ENCODE data around the gene CACNG6.

The CACNG6 gene

GRCh38 chr19:53953383-53953782 lies 38.1 kb upstream of the CACNG6 start:
- Histone ChIP-seq H3K9me3 (ENCODE audit: control insufficient read depth, low read length) (no peaks in the 10 kb centered on the region), H3K27ac (ENCODE audit: low read depth, low read length, severe bottlenecking) (no peak overlapping the region)
- 66 to 95% methylated on average over 2 to 6 of the region's 8 CpGs for WGBS, 2 experiments (ENCODE audit: insufficient coverage in 2 of 2)

GRCh38 chr19:53957448-53958167 lies 33.8 kb upstream of the CACNG6 start:
- peaks cover 17% of the 10 kb centered on the region for H3K4me1 ChIP-seq (ENCODE audit: control insufficient read depth, insufficient read depth, low read length, poor library complexity, severe bottlenecking)
- no peaks in the 10 kb centered on the region for H3K36me3 ChIP-seq (ENCODE audit: control insufficient read depth, insufficient read depth, low read length)
- WGBS, 2 experiments (ENCODE audit: insufficient coverage in 2 of 2): 31 to 43% methylated on average over 12 to 13 of the region's 15 CpGs
- H3K27ac ChIP-seq (ENCODE audit: low read depth, low read length, severe bottlenecking): no peak overlapping the region
- no peak overlapping the region for H3K4me3 ChIP-seq (ENCODE audit: extremely low read depth, insufficient read depth, low read length, poor library complexity, severe bottlenecking)
- no peaks in the 10 kb centered on the region for H3K9me3 ChIP-seq (ENCODE audit: control insufficient read depth, low read length)

More at GRCh38 chr19:53953383-53953782, 38.1 kb upstream of the CACNG6 start:
- no peak overlapping the region for H3K4me3 ChIP-seq (ENCODE audit: extremely low read depth, insufficient read depth, low read length, poor library complexity, severe bottlenecking)
- no peaks in the 10 kb centered on the region for H3K36me3 ChIP-seq (ENCODE audit: control insufficient read depth, insufficient read depth, low read length)
- peaks cover 5% of the 10 kb centered on the region for H3K4me1 ChIP-seq (ENCODE audit: control insufficient read depth, insufficient read depth, low read length, poor library complexity, severe bottlenecking)

GRCh38 chr19:53958168-53958571 lies 33.3 kb upstream of the CACNG6 start:
- WGBS, 2 experiments (ENCODE audit: insufficient coverage in 2 of 2): 0 to 12% methylated on average over 3 to 5 of the region's 14 CpGs
- Histone ChIP-seq H3K4me3 (ENCODE audit: extremely low read depth, insufficient read depth, low read length, poor library complexity, severe bottlenecking) (no peak overlapping the region), H3K9me3 (ENCODE audit: control insufficient read depth, low read length) (no peaks in the 10 kb centered on the region), H3K27ac (ENCODE audit: low read depth, low read length, severe bottlenecking) (no peak overlapping the region), H3K4me1 (ENCODE audit: control insufficient read depth, insufficient read depth, low read length, poor library complexity, severe bottlenecking) (peaks cover 17% of the 10 kb centered on the region), H3K36me3 (ENCODE audit: control insufficient read depth, insufficient read depth, low read length) (no peaks in the 10 kb centered on the region)

GRCh38 chr19:53958823-53959757 lies 32.3 kb upstream of the CACNG6 start:
- no peaks in the 10 kb centered on the region for H3K9me3 ChIP-seq (ENCODE audit: control insufficient read depth, low read length)
- 1% methylated on average over 13 to 16 of the region's 22 CpGs for WGBS, 2 experiments (ENCODE audit: insufficient coverage in 2 of 2)
- H3K4me3 ChIP-seq (ENCODE audit: extremely low read depth, insufficient read depth, low read length, poor library complexity, severe bottlenecking): peak overlapping the region; percentile 59
- no peaks in the 10 kb centered on the region for H3K36me3 ChIP-seq (ENCODE audit: control insufficient read depth, insufficient read depth, low read length)
- H3K4me1 ChIP-seq (ENCODE audit: control insufficient read depth, insufficient read depth, low read length, poor library complexity, severe bottlenecking): peaks cover 17% of the 10 kb centered on the region
- H3K27ac ChIP-seq (ENCODE audit: low read depth, low read length, severe bottlenecking): no peak overlapping the region

GRCh38 chr19:53960187-53960586 lies 31.2 kb upstream of the CACNG6 start:
- H3K4me1 ChIP-seq (ENCODE audit: control insufficient read depth, insufficient read depth, low read length, poor library complexity, severe bottlenecking): peaks cover 17% of the 10 kb centered on the region
- peak overlapping the region; percentile 59 for H3K4me3 ChIP-seq (ENCODE audit: extremely low read depth, insufficient read depth, low read length, poor library complexity, severe bottlenecking)
- H3K9me3 ChIP-seq (ENCODE audit: control insufficient read depth, low read length): no peaks in the 10 kb centered on the region
- H3K27ac ChIP-seq (ENCODE audit: low read depth, low read length, severe bottlenecking): peak overlapping the region; percentile 69
- WGBS, 2 experiments (ENCODE audit: insufficient coverage in 2 of 2): 7 to 9% methylated on average over 6 to 8 of the region's 10 CpGs
- peaks cover 10% of the 10 kb centered on the region for H3K36me3 ChIP-seq (ENCODE audit: control insufficient read depth, insufficient read depth, low read length)

- H3K4me1 ChIP-seq (ENCODE audit: control insufficient read depth, insufficient read depth, low read length, poor library complexity, severe bottlenecking): peaks cover 17% of the 10 kb centered on the region
- H3K27ac ChIP-seq (ENCODE audit: low read depth, low read length, severe bottlenecking): peak overlapping the region; percentile 69
- no peaks in the 10 kb centered on the region for H3K9me3 ChIP-seq (ENCODE audit: control insufficient read depth, low read length)
- peaks cover 16% of the 10 kb centered on the region for H3K36me3 ChIP-seq (ENCODE audit: control insufficient read depth, insufficient read depth, low read length)
- WGBS, 2 experiments (ENCODE audit: insufficient coverage in 2 of 2): 7 to 13% methylated on average over 8 of the region's 8 CpGs
- H3K4me3 ChIP-seq (ENCODE audit: extremely low read depth, insufficient read depth, low read length, poor library complexity, severe bottlenecking): peak overlapping the region; percentile 59
These were observed 30.6 kb upstream of the CACNG6 start for GRCh38 chr19:53960886-53961285.

GRCh38 chr19:53961523-53962356 lies 29.7 kb upstream of the CACNG6 start:
- peak overlapping the region; percentile 59 for H3K4me3 ChIP-seq (ENCODE audit: extremely low read depth, insufficient read depth, low read length, poor library complexity, severe bottlenecking)
- H3K9me3 ChIP-seq (ENCODE audit: control insufficient read depth, low read length): no peaks in the 10 kb centered on the region
- peaks cover 17% of the 10 kb centered on the region for H3K4me1 ChIP-seq (ENCODE audit: control insufficient read depth, insufficient read depth, low read length, poor library complexity, severe bottlenecking)
- H3K27ac ChIP-seq (ENCODE audit: low read depth, low read length, severe bottlenecking): no peak overlapping the region
- WGBS, 2 experiments (ENCODE audit: insufficient coverage in 2 of 2): 1 to 2% methylated on average over 18 to 23 of the region's 32 CpGs
- peaks cover 23% of the 10 kb centered on the region for H3K36me3 ChIP-seq (ENCODE audit: control insufficient read depth, insufficient read depth, low read length)

- Histone ChIP-seq H3K36me3 (ENCODE audit: control insufficient read depth, insufficient read depth, low read length) (peaks cover 34% of the 10 kb centered on the region), H3K4me1 (ENCODE audit: control insufficient read depth, insufficient read depth, low read length, poor library complexity, severe bottlenecking) (peaks cover 14% of the 10 kb centered on the region), H3K27ac (ENCODE audit: low read depth, low read length, severe bottlenecking) (no peak within 1 kb of the TSS), H3K9me3 (ENCODE audit: control insufficient read depth, low read length) (no peaks in the 10 kb centered on the region), H3K4me3 (ENCODE audit: extremely low read depth, insufficient read depth, low read length, poor library complexity, severe bottlenecking) (peak within 1 kb of the TSS; percentile 59)
- WGBS, 2 experiments (ENCODE audit: insufficient coverage in 2 of 2): 11 to 20% methylated on average over 7 to 22 of the region's 55 CpGs
These were observed 28.5 kb upstream of the CACNG6 start, which contains the start of gene CACNG8 for GRCh38 chr19:53962887-53963431. CACNG8 (plus strand) TSS chr19:53962937.

GRCh38 chr19:53965091-53965490 lies 26.3 kb upstream of the CACNG6 start:
- Histone ChIP-seq H3K27ac (ENCODE audit: low read depth, low read length, severe bottlenecking) (no peak overlapping the region), H3K36me3 (ENCODE audit: control insufficient read depth, insufficient read depth, low read length) (peaks cover 46% of the 10 kb centered on the region), H3K9me3 (ENCODE audit: control insufficient read depth, low read length) (no peaks in the 10 kb centered on the region), H3K4me1 (ENCODE audit: control insufficient read depth, insufficient read depth, low read length, poor library complexity, severe bottlenecking) (peaks cover 4% of the 10 kb centered on the region), H3K4me3 (ENCODE audit: extremely low read depth, insufficient read depth, low read length, poor library complexity, severe bottlenecking) (no peak overlapping the region)
- 94 to 99% methylated on average over 11 of the region's 11 CpGs for WGBS, 2 experiments (ENCODE audit: insufficient coverage in 2 of 2)

GRCh38 chr19:53966931-53967330 lies 24.5 kb upstream of the CACNG6 start:
- H3K4me3 ChIP-seq (ENCODE audit: extremely low read depth, insufficient read depth, low read length, poor library complexity, severe bottlenecking): no peak overlapping the region
- H3K9me3 ChIP-seq (ENCODE audit: control insufficient read depth, low read length): no peaks in the 10 kb centered on the region
- WGBS, 2 experiments (ENCODE audit: insufficient coverage in 2 of 2): 90 to 100% methylated on average over 4 to 6 of the region's 7 CpGs
- H3K36me3 ChIP-seq (ENCODE audit: control insufficient read depth, insufficient read depth, low read length): peaks cover 60% of the 10 kb centered on the region
- H3K4me1 ChIP-seq (ENCODE audit: control insufficient read depth, insufficient read depth, low read length, poor library complexity, severe bottlenecking): no peaks in the 10 kb centered on the region
- no peak overlapping the region for H3K27ac ChIP-seq (ENCODE audit: low read depth, low read length, severe bottlenecking)

All from mesodermal cell (in vitro differentiated cells).